GM12892 (cell line): Measurements from ENCODE around the gene RND3.

Experiments
- POLR2A ChIP-seq: IDR thresholded peaks from 2 replicates; pipeline ENCODE4 v1.6.1; 2011; ENCODE audit warnings: low read depth, low read length, control low read depth
- POLR2AphosphoS5 ChIP-seq: IDR thresholded peaks from 2 replicates; pipeline ENCODE4 v1.6.1; 2011; ENCODE audit warnings: low read depth, low read length, control low read depth
- TAF1 ChIP-seq: IDR thresholded peaks from 2 replicates; pipeline ENCODE4 v1.6.1; 2011; ENCODE audit warnings: low read depth, mild to moderate bottlenecking, control low read depth, low read length, borderline replicate concordance

- TF ChIP-seq POLR2AphosphoS5, result no peak
- TF ChIP-seq POLR2A, result no peak
- no peak for TF ChIP-seq TAF1
Measured at GRCh38 chr2:150485871-150486538, 1.5 kb downstream of the RND3 start.
